Myocyte (in vitro differentiated cells): Measurements from ENCODE around the gene MYCBP. TPM values are rescaled to one million over a fixed set of nuclear protein-coding genes. Genes with fewer than 3 reads are reported as not detected.
"Not testable (repeated sequence)": the region's sequence is repeated elsewhere in the genome, so short reads cannot be mapped to it uniquely, and the experiment has no call there.

Experiments used
- DNase-seq: peaks from one replicate; pipeline ENCODE4 v3.0.0-alpha.2; 2012; ENCODE audit warnings: low read depth
- polyA plus RNA-seq: library from polyadenylated mRNA; unstranded; fragments of >200 nt; gene quantifications from one replicate; pipeline ENCODE4 v1.2.1, GENCODE V29; 2012; ENCODE audit warnings: missing spikeins
- total RNA-seq: library from RNA; depleted of rRNA; stranded (reverse); fragments of >200 nt; gene quantifications from 2 replicates; pipeline ENCODE4 v1.2.3, GENCODE V29; 2014

The MYCBP gene, protein sequence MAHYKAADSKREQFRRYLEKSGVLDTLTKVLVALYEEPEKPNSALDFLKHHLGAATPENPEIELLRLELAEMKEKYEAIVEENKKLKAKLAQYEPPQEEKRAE
- 23.8 and 32.9 TPM in 2 replicates for total RNA-seq
- 12.1 TPM for polyA plus RNA-seq

DNA sequence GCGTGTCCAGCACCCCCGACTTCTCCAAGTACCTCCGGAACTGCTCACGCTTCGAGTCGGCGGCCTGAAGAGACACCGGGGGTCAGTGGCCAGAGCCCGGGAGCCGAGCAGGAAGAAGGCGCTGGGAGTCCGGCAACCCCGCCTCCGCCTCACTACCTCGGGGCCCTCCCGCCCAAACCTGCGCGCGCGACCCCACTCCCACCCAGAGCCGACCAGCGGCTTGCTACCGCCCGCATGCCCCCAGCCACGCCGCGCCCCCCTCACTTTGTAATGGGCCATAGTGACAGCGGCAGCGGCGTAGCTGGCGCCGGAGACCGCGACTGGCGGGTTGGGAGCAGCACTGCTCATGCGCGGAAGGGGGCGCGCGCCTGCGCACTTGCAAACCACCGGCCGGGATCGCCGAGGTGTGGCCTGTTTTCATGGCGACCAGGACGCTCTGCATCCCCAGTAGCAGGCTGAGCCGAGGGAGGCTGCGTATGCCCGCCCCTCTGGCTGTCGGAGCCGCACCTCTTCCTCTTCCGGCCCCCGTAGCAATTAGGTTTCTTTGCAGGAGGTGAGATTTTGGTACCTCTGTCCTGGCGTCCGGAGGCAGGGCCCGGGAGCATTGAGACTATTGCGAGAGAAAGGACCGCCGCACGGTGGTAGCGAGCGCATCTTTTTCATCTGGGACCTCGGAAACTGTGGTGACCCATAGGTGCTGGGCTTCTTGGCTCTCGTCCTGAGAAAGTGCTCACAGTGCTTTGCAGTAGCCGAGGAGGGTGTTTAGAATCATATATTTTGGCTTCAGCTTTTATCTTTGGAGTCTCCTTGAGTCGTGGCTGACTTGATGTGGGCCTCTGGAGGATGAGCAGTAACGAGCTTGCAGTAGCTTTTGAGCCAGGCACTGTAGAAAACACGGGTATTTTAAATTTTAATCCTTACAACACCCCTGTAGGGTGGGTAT lies at the start of gene MYCBP:
MYCBP (minus strand) TSS at position 322 of the 943 bp plus-strand sequence; CDS start at position 279, 43 bp downstream.
- peak; percentile 95 for DNase-seq

DNA sequence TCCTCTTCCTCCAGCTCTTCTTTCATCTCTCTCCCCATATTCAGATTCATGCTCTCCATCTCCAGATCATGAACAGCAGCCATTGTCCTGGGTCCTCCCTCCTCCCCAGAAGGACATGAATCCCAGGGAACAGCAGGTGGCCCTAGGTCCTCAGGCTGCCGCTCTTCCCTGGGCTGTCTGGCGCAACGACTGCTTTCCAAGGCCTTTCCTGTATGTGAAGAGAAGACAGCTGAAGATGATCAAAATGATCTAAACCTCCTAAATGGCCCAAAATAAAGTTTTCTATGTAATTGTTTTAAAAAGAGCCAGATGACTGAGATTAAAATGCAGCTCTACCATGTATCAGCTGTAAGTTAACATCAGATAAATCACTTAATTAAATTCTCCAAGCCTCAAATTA lies 46.0 kb upstream of the MYCBP start:
- no peak for DNase-seq

DNA sequence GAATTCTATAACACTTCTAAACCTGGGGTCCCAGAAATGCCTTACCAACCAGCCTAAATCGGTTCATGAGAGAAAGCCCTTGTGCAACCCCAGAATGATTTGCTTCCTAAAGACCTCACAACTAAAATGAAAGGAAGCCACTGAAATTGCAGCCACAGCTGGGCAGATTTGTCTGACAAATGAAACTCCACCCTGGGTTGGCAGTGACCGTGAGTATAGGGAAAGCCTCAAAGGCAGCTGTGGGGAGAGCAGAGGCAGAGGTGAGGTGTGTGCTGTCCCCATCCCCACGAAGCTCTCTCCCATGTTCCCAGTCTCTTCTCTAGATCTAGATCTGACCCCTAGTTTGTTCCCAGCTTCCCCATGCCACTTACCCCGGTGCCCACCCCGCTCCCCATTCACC lies 45.4 kb upstream of the MYCBP start:
- no peak for DNase-seq

DNA sequence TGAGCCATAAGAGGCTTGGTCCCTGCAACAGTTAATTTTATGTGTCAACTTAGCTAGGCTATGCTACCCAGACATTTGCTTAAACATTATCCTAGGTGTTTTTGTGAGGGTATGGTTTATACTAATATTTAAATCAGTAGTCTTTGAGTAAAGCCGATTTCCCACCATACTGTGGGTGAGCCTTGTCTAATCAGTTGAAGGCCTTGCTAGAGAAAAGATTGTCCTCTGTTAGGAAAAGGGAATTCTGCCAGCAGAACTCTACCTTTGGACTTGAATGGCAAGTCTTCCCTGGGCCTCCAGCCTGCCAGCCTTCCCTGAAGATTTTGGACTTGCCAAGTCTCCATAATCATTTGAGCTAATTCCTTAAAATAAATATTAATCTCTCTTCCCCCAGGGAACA lies 44.6 kb upstream of the MYCBP start:
- DNase-seq: no peak

DNA sequence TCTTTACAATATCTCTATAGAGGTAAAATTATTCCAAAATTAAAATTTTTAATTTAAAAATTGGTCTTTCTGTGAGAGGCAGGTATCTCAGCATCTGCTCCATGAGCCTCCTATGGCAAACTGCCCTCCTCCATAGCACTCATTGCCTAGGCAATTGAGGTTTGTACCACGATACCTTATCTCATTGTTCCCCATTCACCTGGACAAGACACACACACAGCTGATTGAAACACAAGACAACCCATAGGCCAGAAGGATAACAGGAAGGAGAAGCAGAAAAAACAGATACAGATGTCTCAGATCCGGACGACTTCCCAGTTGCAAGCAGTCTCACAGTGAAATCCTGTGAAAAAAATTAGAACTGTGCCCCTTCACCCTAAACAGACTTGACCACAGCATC lies 44.2 kb upstream of the MYCBP start:
- no peak for DNase-seq

DNA sequence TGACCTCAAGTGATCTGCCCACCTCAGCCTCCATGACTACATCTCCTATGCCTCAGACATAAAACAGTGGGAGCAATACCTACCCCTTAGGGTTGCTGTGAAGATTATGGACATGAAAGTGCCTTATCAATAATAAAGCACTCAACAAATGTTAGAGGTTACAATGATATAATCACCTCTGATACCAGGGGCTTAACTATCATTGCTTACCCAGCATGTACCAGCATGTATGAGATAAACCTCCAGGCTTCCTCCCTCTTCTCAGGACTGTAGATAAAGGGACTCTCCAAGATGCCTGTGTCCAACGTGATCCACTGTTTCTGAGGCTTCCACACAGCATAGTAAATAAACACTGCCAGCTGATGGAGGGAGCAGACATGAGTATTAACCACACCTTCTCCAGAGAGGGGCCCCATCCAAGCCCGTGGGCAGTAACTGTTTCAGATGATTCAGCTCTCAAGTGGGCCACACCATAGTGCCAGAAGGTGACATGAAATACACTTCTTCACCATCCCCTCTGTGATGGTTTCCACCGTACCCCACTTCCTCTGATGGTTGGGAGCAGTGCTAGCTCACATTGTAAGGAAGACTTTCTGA lies 42.3 kb upstream of the MYCBP start:
- no peak for DNase-seq

DNA sequence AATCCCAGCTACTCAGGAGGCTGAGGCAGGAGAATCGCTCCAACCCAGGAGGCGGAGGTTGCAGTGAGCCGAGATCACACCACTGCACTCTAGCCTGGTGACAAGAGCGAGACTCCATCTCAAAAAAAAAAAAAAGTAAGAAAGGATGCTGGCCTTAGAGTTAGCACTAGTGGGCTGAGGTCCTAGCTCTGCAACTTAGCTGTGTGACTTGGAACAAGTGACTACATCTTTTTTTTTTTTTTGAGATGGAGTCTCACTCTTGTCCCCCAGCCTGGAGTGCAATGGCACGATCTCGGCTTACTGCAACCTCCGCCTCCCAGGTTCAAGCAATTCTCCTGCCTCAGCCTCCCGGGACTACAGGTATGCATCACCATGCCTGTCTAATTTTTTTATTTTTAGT lies 41.8 kb upstream of the MYCBP start:
- DNase-seq: not testable (repeated sequence)

DNA sequence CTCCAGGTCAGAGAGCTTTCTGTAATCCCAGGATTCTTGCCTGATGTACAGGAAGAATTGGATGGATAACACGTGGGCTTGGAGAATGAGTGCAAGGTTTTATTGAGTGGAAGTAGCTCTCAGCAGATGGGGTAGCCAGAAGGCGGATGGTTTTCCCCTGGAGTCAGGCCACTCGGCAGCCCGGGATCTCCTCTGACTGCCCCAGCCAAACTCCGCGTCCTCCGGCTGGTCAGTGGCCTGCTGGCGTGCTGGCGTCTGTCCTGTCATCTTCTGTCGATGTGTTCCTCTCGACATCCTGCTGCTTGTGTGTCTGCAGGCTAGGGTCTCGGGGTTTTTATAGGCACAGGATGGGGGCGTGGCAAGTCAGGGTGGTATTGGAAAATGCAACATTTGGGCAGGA lies 35.7 kb upstream of the MYCBP start:
- DNase-seq: no peak

DNA sequence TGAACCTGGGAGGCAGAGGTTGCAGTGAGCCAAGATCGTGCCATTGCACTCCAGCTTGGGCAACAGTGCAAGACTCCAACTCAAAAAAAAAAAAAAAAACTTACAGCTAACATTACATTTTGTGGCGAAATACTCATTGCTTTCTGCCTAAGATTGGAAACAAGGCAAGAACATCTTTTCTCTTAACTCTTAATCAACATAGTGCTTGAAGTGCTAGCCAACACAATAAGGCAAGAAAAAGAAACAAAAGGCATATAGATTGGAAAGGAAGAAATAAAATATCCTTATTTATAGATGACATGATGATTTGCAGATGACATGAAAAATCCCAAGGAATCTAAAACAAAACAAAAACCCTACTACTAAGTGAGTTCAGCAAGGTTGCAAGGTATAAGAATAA lies 32.8 kb upstream of the MYCBP start:
- DNase-seq: no peak

DNA sequence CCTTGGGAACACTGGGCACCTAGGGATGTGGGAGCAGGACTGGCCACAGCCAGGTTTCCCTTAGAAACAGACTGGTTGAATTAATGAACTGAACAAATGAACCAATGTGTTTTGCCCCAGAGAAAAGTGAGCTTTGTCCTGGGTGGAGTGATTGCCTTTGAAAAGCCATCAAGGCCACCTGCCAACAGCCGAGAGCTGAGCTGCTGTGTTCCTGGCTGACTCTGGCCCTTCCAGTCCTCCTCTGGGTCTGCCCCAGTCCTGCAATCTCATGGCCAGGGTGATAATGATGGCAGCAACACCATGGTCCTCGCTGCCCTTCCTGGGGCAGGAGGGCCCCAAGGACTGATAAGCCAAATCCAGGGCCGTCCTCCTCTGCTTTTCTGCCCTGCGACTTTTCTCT lies 26.4 kb upstream of the MYCBP start:
- DNase-seq: no peak

DNA sequence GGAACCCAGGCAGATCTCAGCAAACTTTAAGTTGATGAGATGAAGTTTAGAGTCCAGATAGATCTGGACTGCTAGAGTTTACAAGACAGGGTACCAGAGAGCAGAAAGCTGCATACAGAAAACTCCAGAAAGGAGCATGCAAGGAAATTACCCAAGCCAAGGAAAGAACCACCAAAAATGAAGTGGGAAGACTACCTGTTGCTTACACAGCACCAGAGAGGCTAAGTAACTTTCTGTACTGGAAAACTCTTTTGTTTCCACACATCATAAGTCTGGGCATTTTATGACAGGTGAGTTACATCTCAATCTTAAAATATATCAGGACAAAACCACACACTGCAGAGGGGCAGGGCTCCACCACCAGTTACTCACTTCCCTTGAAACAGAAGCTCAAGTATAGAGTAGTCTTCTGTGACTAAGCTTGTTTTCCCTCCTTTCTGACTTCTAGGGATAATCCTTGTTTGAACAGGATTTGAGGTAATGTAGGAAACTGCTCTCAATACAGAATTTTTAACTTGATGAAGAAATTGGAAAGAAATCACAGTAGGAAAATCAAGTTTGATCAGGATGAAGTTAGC lies 25.6 kb upstream of the MYCBP start:
- peak; percentile 16 for DNase-seq

DNA sequence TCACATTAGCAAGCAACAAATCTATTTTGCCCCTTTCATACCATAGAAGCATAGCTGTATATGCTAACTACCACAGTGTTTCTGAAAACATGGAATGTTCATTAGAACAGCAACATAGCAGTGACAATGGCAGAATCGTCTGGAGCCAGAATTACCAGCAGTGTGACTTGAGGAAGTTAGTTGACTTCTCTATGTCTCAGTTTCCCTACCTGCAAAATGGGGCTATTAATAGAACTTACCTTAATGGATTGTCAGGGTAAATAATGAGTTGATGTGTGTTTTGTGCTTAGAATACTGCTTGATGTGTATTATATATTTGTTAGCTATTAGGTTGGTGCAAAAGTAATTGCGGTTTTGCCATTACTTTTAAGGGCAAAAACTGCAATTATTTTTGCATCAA lies 23.0 kb upstream of the MYCBP start:
- DNase-seq: no peak

DNA sequence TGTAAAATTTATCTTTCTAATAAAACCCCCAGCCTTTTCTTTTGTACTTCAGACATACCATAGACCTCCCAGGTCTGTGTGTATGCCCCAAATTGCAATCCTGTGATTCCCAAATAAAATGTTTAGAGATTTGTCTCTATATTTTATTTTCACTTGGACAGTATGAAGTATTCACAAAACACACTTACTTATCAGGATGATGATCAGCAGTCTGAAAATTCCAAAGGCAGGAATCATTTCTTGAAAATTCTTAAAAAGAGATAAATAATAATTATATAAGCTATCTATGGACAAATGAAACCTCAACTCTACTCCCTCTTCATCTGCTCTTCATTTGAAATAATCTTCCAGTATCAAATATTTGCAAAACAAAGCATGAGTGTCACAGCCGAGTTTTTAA lies 19.8 kb upstream of the MYCBP start:
- DNase-seq: no peak

DNA sequence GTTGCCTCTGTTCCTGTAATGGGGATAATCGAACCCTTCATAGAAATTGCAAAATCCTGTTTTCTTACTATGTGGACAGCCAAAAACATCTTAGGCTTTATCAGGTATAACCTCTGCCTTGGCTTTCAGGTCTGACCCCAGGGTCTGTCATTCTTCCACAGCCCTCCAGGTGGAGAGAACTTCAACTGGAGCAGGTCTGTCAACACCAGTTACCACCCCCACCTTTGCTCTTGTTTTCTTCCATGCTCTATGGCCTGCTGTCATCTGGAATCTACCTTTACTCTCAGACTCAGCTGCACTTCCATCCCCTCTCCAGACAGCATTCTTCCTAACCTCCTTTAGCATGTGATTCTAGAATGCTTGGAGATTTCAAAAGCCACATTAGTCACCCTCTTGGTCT lies 18.6 kb upstream of the MYCBP start:
- peak; percentile 30 for DNase-seq

DNA sequence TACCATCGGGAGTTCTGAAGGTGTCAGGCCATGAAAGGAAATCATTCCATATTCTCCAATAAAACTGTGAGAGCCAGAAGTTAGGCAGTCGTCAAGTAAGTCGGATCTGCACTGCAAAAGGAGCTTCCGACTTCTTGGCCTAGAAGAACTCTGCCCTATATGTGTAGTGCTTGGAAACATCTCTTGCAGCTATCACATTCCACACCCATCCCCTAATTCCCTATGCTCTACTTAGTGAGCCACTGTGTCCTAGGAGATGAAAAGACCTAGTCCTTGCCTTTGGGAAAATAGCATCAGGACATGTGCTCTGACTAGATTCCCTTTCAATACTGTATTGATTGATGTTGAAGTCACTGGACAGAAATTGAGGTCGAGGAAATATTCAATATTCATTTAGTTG lies 16.4 kb upstream of the MYCBP start:
- DNase-seq: no peak

DNA sequence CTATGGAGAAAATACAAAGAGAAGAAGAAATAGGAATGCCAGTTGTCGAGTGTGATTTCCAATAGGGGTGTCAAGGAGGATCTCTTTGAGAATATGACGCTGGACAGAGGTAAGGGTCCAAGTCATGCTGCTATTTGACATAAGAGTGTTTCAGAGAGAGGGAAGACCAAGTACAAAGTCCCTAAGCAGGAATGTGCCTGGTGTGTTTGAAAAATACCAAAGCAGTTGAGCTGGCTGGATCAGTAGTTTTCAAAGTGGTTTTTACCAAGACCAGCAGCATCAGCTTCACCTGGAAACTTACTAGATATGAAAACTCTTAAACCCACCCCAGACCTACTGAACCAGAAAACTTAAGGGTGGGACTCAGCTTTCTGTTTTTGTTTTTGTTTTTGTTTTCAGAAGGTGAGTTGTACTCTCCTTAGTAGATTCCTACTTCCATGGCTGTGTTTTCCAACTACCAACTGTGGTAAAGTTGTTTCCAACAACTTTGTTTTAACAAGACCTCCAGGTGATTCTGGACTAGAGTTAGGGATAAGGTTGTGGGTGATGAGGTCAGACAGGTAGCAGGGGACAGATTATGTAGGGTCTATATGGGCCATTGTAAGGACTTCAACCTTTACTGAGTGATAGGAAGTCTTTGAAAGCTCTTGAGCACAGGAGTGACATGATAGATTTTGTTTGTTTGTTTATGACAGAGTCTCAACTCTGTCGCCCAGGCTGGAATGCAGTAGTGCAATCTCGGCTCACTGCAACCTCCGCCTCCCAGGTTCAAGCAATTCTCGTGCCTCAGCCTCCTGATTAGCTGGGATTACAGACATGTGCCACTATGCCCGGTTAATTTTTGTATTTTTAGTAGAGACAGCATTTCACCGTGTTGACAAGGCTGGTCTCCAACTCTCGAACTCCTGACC lies 15.5 kb upstream of the MYCBP start:
- DNase-seq: no peak

DNA sequence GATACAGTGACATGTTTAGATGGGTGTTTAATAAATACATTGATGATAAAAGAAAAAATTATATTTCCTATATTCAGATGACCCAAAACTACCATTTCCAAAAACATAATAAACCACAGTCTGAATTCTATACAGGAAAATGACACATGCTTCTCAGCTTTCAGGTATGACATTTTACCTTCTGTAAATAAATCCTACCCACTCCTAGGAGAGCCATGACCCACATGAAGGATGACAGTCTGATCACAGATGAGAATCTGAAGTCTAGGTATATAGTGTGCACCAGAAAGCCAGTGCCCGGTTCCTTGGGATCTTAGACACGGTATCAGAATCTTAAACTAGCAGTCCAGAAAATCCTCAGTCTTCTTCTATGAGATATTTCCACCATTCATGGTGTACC lies 11.9 kb upstream of the MYCBP start:
- DNase-seq: no peak

DNA sequence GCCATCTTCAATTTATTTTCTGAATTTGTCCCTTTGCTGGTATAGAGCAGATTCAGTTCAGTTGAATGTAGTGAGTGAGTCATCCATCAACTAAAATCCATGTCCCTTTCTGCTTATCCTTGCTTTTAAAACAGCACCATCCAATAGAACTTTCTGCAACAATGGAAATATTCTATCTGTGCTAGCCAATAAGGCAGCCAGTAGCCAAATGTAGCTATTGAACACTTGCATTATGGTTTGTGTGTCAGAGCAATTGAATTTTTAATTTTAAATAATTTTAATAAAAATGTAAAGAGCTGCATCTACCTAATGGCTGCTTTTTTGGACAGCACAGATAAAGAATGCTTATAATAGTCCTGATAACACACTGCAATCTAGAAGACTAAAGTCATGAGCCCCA lies 8.3 kb upstream of the MYCBP start, which contains the start of gene GJA9:
GJA9 (minus strand) TSS at position 101 of the 400 bp plus-strand sequence. CDS start 5,489 bp downstream, outside the sequence.
- no peak for DNase-seq

DNA sequence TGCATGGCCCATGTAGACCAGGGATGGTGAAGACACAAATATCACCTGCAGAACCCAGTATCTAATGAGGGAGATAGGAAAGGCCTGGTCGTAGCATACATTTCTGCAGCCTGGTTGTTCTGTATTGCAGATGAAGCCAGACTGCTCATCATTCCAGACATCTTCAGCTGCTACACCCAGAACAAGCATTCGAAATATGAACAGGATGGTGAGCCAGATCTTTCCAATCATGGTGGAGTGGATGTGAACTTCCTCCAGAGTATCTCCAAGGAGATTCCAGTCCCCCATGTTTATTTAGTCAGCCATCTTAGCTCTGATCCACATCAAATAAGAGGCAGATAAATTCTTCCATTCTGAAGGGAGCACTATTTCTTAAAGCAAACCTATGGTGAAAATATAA lies 2.7 kb upstream of the MYCBP start:
- peak; percentile 20 for DNase-seq

DNA sequence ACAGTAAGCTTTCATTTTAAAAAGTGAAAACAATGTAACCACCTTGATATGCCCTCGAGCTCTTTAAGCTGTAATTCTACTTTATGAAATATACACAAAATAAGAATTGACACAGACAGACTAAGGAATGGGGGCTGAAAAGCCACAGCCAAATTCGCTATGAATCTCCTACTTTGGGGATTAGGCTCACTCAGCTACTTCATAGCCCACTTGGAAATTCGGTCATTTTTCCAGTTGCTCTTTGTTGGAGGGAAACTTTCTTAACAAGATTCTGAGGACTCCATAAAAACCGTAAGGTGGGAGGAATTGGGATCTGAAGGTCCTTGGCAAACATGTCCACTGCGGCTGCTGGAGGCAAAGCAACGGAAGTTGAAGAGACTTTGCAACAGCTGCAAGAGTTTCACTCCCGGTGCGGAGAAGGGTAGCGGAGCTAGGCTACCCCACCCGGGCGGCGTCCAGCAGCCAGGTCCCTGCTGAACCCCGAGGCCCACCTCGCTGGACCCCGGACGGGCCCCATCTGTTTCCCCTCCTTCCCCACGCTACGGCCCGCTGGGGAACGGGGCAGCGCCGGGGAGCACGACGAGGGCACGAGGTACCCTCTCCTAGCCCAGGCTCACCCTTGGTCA lies 634 bp downstream of the MYCBP start:
- peak; percentile 65 for DNase-seq
